ENCODE data around the gene WDR20.

GRCh38 chr14:102234331-102235264, 94.9 kb downstream of the WDR20 start:
- no peak for TF ChIP-seq POLR2A (IDR thresholded peaks at IDR 0.05)
- TF ChIP-seq, protein P1, sequence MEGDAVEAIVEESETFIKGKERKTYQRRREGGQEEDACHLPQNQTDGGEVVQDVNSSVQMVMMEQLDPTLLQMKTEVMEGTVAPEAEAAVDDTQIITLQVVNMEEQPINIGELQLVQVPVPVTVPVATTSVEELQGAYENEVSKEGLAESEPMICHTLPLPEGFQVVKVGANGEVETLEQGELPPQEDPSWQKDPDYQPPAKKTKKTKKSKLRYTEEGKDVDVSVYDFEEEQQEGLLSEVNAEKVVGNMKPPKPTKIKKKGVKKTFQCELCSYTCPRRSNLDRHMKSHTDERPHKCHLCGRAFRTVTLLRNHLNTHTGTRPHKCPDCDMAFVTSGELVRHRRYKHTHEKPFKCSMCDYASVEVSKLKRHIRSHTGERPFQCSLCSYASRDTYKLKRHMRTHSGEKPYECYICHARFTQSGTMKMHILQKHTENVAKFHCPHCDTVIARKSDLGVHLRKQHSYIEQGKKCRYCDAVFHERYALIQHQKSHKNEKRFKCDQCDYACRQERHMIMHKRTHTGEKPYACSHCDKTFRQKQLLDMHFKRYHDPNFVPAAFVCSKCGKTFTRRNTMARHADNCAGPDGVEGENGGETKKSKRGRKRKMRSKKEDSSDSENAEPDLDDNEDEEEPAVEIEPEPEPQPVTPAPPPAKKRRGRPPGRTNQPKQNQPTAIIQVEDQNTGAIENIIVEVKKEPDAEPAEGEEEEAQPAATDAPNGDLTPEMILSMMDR (IDR thresholded peaks at IDR 0.05) = no peak
